ENCODE measurements around the gene DACT1. TPM values are rescaled to one million over a fixed set of nuclear protein-coding genes. Genes with fewer than 3 reads are reported as not detected.
"Not testable (repeated sequence)": the region's sequence is repeated elsewhere in the genome, so short reads cannot be mapped to it uniquely, and the experiment has no call there.

The DACT1 gene
- total RNA-seq: 3.7 and 4.7 TPM in 2 replicates

GRCh38 chr14:58637391-58638230, at the start of gene DACT1:
Gene DACT1 (plus strand): TSS chr14:58637962. CDS start chr14:58638203, 241 bp downstream.
- intact Hi-C loops (cut with micrococcal nuclease): loop anchor here (1.0 to 10.0 kb wide), 7 partner anchors 69 to 845 kb away; partner anchors contain the start of genes ARID4A, DAAM1, JKAMP and L3HYPDH

GRCh38 chr14:58588321-58588720, 49.4 kb upstream of the DACT1 start:
- intact Hi-C loops (cut with micrococcal nuclease): not testable (repeated sequence)

- intact Hi-C loops (cut with micrococcal nuclease): no loop called here
Observed at GRCh38 chr14:58593977-58594376, 43.8 kb upstream of the DACT1 start.

- intact Hi-C loops (cut with micrococcal nuclease): no loop called here
Observed at GRCh38 chr14:58597041-58597440, 40.7 kb upstream of the DACT1 start.

- intact Hi-C loops (cut with micrococcal nuclease): no loop called here
Observed at GRCh38 chr14:58598028-58598803, 39.5 kb upstream of the DACT1 start.

GRCh38 chr14:58598804-58599525, 38.8 kb upstream of the DACT1 start:
- intact Hi-C loops (cut with micrococcal nuclease): no loop called here

GRCh38 chr14:58599707-58600106, 38.1 kb upstream of the DACT1 start:
- intact Hi-C loops (cut with micrococcal nuclease): no loop called here

GRCh38 chr14:58605465-58605864, 32.3 kb upstream of the DACT1 start:
- intact Hi-C loops (cut with micrococcal nuclease): no loop called here

GRCh38 chr14:58607131-58607951, 30.4 kb upstream of the DACT1 start:
- intact Hi-C loops (cut with micrococcal nuclease): no loop called here

GRCh38 chr14:58607952-58608317, 29.8 kb upstream of the DACT1 start:
- intact Hi-C loops (cut with micrococcal nuclease): no loop called here

- intact Hi-C loops (cut with micrococcal nuclease): no loop called here
Observed at GRCh38 chr14:58617619-58618018, 20.1 kb upstream of the DACT1 start.

- intact Hi-C loops (cut with micrococcal nuclease): loop anchor here (5.0 kb wide), 1 partner anchor 118 kb away; no protein-coding TSS in a partner anchor
Observed at GRCh38 chr14:58620011-58620410, 17.8 kb upstream of the DACT1 start.

GRCh38 chr14:58625438-58625837, 12.3 kb upstream of the DACT1 start:
- intact Hi-C loops (cut with micrococcal nuclease): no loop called here

GRCh38 chr14:58626431-58626831, 11.3 kb upstream of the DACT1 start:
- intact Hi-C loops (cut with micrococcal nuclease): no loop called here

- intact Hi-C loops (cut with micrococcal nuclease): no loop called here
Observed at GRCh38 chr14:58628406-58628805, 9.4 kb upstream of the DACT1 start.

- intact Hi-C loops (cut with micrococcal nuclease): no loop called here
Observed at GRCh38 chr14:58629281-58629680, 8.5 kb upstream of the DACT1 start.

- intact Hi-C loops (cut with micrococcal nuclease): loop anchor here (10.0 kb wide), 1 partner anchor 393 kb away; no protein-coding TSS in a partner anchor
Observed at GRCh38 chr14:58631732-58632131, 6.0 kb upstream of the DACT1 start.

- intact Hi-C loops (cut with micrococcal nuclease): loop anchor here (10.0 kb wide), 1 partner anchor 391 kb away; no protein-coding TSS in a partner anchor
Observed at GRCh38 chr14:58633831-58634230, 3.9 kb upstream of the DACT1 start.

- intact Hi-C loops (cut with micrococcal nuclease): loop anchor here (5.0 to 10.0 kb wide), 4 partner anchors 113 to 848 kb away; partner anchors contain the start of genes ARID4A, JKAMP and L3HYPDH
Observed at GRCh38 chr14:58634406-58635090, 3.2 kb upstream of the DACT1 start.
